ENCODE results near the gene MRPL55. TPM values are rescaled to one million over a fixed set of nuclear protein-coding genes. Genes with fewer than 3 reads are reported as not detected.
A peak's percentile ranks its signal among the peaks of the same experiment; 100 is the strongest.

The MRPL55 gene
- total and polyA plus RNA-seq, 2 of the 13 experiments (the other 11 are each of a cell fraction or from before 2014, with no cell fraction given) = 58.6 to 92.9 TPM

- no peak for TF ChIP-seq ZNF407 (CRISPR knock-in tag; IDR thresholded peaks at IDR 0.05; ENCODE audit: not compliant biosample characterization)
- TF ChIP-seq ZNF720 (CRISPR knock-in tag; IDR thresholded peaks at IDR 0.05) = no peak
- TF ChIP-seq THYN1 (CRISPR knock-in tag; IDR thresholded peaks at IDR 0.05; ENCODE audit: borderline replicate concordance, low read depth) = no peak
- no peak for TF ChIP-seq ZNF160 (CRISPR knock-in tag; IDR thresholded peaks at IDR 0.05)
- TF ChIP-seq ADNP (CRISPR knock-in tag; IDR thresholded peaks at IDR 0.05) = peak; percentile 87; the same call in 1 of the 2 replicates
- TF ChIP-seq THAP11 (CRISPR knock-in tag; IDR thresholded peaks at IDR 0.05) = peak; percentile 85
- TF ChIP-seq KLF13 (CRISPR knock-in tag; IDR thresholded peaks at IDR 0.05) = 0 out of 2 replicates have a peak, but pooled peaks have one; percentile 47
- no peak; the same call in 1 of the 2 replicates for TF ChIP-seq ZNF678 (CRISPR knock-in tag; IDR thresholded peaks at IDR 0.05)
- no peak for TF ChIP-seq PRPF4 (IDR thresholded peaks at IDR 0.05; ENCODE audit: low read depth, low read length, poor library complexity, severe bottlenecking)
- TF ChIP-seq, protein P1, sequence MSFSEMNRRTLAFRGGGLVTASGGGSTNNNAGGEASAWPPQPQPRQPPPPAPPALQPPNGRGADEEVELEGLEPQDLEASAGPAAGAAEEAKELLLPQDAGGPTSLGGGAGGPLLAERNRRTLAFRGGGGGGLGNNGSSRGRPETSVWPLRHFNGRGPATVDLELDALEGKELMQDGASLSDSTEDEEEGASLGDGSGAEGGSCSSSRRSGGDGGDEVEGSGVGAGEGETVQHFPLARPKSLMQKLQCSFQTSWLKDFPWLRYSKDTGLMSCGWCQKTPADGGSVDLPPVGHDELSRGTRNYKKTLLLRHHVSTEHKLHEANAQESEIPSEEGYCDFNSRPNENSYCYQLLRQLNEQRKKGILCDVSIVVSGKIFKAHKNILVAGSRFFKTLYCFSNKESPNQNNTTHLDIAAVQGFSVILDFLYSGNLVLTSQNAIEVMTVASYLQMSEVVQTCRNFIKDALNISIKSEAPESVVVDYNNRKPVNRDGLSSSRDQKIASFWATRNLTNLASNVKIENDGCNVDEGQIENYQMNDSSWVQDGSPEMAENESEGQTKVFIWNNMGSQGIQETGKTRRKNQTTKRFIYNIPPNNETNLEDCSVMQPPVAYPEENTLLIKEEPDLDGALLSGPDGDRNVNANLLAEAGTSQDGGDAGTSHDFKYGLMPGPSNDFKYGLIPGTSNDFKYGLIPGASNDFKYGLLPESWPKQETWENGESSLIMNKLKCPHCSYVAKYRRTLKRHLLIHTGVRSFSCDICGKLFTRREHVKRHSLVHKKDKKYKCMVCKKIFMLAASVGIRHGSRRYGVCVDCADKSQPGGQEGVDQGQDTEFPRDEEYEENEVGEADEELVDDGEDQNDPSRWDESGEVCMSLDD (CRISPR knock-in tag; IDR thresholded peaks at IDR 0.05; ENCODE audit: borderline replicate concordance) = no peak
- 0 out of 2 replicates have a peak, but pooled peaks have one; percentile 51 for TF ChIP-seq NCOA2 (CRISPR knock-in tag; IDR thresholded peaks at IDR 0.05)
- no peak for TF ChIP-seq PHF5A (CRISPR knock-in tag; IDR thresholded peaks at IDR 0.05; ENCODE audit: low read depth, unreplicated experiment)
Measured at GRCh38 chr1:228082214-228082917, 26.7 kb downstream of the MRPL55 start, which contains the start of gene ARF1 (continued).

Measured in HepG2 (cell line).